Measurements from ENCODE around the gene BSND. TPM values are rescaled to one million over a fixed set of nuclear protein-coding genes. Genes with fewer than 3 reads are reported as not detected.

The BSND gene
- total and polyA plus RNA-seq, 9 of the 15 experiments (the other 6 are each of a cell fraction or from before 2014, with no cell fraction given), result not detected

DNA sequence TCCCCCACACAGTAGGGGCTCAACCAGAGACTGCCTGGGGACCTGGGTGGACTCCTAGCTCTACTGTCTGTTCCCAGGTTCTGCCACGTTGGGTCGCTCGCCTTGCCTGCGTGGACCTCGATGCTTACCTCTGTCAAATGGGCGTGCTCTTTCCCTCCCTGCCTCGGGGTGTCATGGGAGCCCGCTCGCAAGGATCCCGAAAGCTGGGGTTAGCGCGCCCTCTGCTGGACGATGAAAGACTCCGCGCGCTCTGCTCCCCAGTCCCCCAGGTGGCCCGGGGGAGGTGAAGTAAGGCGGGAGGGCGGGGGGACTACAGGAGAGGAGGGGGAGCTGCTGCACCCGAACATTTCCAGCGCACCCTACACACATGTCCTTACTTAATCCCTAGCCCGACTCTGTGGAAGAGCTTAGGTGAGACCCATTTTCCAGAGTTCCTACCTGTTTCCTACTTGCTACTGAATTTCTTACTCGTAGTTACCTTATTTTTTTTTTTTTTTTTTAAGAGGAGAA is 2.3 kb upstream of the BSND start (continued):
- TF ChIP-seq, protein P1, sequence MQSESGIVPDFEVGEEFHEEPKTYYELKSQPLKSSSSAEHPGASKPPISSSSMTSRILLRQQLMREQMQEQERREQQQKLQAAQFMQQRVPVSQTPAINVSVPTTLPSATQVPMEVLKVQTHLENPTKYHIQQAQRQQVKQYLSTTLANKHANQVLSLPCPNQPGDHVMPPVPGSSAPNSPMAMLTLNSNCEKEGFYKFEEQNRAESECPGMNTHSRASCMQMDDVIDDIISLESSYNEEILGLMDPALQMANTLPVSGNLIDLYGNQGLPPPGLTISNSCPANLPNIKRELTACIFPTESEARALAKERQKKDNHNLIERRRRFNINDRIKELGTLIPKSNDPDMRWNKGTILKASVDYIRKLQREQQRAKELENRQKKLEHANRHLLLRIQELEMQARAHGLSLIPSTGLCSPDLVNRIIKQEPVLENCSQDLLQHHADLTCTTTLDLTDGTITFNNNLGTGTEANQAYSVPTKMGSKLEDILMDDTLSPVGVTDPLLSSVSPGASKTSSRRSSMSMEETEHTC (IDR thresholded peaks at IDR 0.05), result no peak
- TF ChIP-seq ETS2 (tag; IDR thresholded peaks at IDR 0.05; ENCODE audit: borderline replicate concordance, poor library complexity, severe bottlenecking) (no peak), CXXC5 (CRISPR knock-in tag; IDR thresholded peaks at IDR 0.05) (peak; percentile 42; the same call in 1 of the 2 replicates), TOE1 (IDR thresholded peaks at IDR 0.05; ENCODE audit: borderline replicate concordance) (no peak), TOE1 (CRISPR knock-in tag; IDR thresholded peaks at IDR 0.05; ENCODE audit: borderline replicate concordance, low read depth) (no peak), ZNF354B (CRISPR knock-in tag; IDR thresholded peaks at IDR 0.05) (no peak), CBFA2T2 (conservative IDR thresholded peaks at IDR 0.05) (no peak), FIP1L1 (IDR thresholded peaks at IDR 0.05; ENCODE audit: low read depth, low read length, poor library complexity, severe bottlenecking) (no peak), ZBTB7A (IDR thresholded peaks at IDR 0.05; ENCODE audit: borderline replicate concordance, control insufficient read depth, low read depth, low read length) (peak; percentile 65), ZNF41 (CRISPR knock-in tag; conservative IDR thresholded peaks at IDR 0.05) (no peak), ZNF121 (CRISPR knock-in tag; conservative IDR thresholded peaks at IDR 0.05) (no peak), ZNF780A (CRISPR knock-in tag; IDR thresholded peaks at IDR 0.05) (no peak), XRCC4 (IDR thresholded peaks at IDR 0.05; ENCODE audit: extremely low read depth, insufficient read depth, insufficient read length) (no peak), NFE2 (IDR thresholded peaks at IDR 0.05; ENCODE audit: low read depth) (no peak), RHOXF2B (CRISPR knock-in tag; conservative IDR thresholded peaks at IDR 0.05) (no peak)
- TF ChIP-seq, protein P2, sequence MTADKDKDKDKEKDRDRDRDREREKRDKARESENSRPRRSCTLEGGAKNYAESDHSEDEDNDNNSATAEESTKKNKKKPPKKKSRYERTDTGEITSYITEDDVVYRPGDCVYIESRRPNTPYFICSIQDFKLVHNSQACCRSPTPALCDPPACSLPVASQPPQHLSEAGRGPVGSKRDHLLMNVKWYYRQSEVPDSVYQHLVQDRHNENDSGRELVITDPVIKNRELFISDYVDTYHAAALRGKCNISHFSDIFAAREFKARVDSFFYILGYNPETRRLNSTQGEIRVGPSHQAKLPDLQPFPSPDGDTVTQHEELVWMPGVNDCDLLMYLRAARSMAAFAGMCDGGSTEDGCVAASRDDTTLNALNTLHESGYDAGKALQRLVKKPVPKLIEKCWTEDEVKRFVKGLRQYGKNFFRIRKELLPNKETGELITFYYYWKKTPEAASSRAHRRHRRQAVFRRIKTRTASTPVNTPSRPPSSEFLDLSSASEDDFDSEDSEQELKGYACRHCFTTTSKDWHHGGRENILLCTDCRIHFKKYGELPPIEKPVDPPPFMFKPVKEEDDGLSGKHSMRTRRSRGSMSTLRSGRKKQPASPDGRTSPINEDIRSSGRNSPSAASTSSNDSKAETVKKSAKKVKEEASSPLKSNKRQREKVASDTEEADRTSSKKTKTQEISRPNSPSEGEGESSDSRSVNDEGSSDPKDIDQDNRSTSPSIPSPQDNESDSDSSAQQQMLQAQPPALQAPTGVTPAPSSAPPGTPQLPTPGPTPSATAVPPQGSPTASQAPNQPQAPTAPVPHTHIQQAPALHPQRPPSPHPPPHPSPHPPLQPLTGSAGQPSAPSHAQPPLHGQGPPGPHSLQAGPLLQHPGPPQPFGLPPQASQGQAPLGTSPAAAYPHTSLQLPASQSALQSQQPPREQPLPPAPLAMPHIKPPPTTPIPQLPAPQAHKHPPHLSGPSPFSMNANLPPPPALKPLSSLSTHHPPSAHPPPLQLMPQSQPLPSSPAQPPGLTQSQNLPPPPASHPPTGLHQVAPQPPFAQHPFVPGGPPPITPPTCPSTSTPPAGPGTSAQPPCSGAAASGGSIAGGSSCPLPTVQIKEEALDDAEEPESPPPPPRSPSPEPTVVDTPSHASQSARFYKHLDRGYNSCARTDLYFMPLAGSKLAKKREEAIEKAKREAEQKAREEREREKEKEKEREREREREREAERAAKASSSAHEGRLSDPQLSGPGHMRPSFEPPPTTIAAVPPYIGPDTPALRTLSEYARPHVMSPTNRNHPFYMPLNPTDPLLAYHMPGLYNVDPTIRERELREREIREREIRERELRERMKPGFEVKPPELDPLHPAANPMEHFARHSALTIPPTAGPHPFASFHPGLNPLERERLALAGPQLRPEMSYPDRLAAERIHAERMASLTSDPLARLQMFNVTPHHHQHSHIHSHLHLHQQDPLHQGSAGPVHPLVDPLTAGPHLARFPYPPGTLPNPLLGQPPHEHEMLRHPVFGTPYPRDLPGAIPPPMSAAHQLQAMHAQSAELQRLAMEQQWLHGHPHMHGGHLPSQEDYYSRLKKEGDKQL (CRISPR knock-in tag; IDR thresholded peaks at IDR 0.05; ENCODE audit: borderline replicate concordance), result no peak
- TF ChIP-seq, protein P3, sequence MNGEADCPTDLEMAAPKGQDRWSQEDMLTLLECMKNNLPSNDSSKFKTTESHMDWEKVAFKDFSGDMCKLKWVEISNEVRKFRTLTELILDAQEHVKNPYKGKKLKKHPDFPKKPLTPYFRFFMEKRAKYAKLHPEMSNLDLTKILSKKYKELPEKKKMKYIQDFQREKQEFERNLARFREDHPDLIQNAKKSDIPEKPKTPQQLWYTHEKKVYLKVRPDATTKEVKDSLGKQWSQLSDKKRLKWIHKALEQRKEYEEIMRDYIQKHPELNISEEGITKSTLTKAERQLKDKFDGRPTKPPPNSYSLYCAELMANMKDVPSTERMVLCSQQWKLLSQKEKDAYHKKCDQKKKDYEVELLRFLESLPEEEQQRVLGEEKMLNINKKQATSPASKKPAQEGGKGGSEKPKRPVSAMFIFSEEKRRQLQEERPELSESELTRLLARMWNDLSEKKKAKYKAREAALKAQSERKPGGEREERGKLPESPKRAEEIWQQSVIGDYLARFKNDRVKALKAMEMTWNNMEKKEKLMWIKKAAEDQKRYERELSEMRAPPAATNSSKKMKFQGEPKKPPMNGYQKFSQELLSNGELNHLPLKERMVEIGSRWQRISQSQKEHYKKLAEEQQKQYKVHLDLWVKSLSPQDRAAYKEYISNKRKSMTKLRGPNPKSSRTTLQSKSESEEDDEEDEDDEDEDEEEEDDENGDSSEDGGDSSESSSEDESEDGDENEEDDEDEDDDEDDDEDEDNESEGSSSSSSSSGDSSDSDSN (IDR thresholded peaks at IDR 0.05; ENCODE audit: borderline replicate concordance in 1 of 2, low read depth in 2 of 2, low read length in 2 of 2), result no peak
- TF ChIP-seq, protein P4, sequence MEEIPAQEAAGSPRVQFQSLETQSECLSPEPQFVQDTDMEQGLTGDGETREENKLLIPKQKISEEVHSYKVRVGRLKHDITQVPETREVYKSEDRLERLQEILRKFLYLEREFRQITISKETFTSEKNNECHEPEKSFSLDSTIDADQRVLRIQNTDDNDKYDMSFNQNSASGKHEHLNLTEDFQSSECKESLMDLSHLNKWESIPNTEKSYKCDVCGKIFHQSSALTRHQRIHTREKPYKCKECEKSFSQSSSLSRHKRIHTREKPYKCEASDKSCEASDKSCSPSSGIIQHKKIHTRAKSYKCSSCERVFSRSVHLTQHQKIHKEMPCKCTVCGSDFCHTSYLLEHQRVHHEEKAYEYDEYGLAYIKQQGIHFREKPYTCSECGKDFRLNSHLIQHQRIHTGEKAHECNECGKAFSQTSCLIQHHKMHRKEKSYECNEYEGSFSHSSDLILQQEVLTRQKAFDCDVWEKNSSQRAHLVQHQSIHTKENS (CRISPR knock-in tag; IDR thresholded peaks at IDR 0.05), result no peak
